PC-9 (cell line): ENCODE data around the gene GDF10. TPM values are rescaled to one million over a fixed set of nuclear protein-coding genes. Genes with fewer than 3 reads are reported as not detected.

Experiments used
- BruUV-seq: library from RNA; stranded (reverse); fragments of 400-500 nt; replicated peaks from 2 replicates; lab custom pipeline; 2021; lab: Mats Ljungman, UMichigan
- CTCF ChIA-PET: fragments of 300-600 bp; sonication (Branson Sonifier 250); formaldehyde crosslinking; loops from one replicate; lab custom pipeline; 2022; ENCODE audit warnings: antibody characterized with exemption; lab: Charles Lee
- POLR2A ChIA-PET: fragments of 300-600 bp; sonication (Branson Sonifier 250); formaldehyde crosslinking; loops from one replicate; lab custom pipeline; 2022; ENCODE audit warnings: antibody characterized with exemption; ENCODE audit not compliant: unreplicated experiment; lab: Charles Lee
- DNase-seq, 2 experiments: peaks; one replicate each; pipeline versions ENCODE4 v3.0.0 to v3.0.0-alpha.2; 2015 to 2022; ENCODE audit warnings: mixed read lengths in 1 of 2
- H2AFZ ChIP-seq: fragments of 200-600 bp; sonication (generic); 2 replicates; pipeline ENCODE4 v1.8.1; 2017; ENCODE audit warnings: antibody characterized with exemption
- H3F3A ChIP-seq: fragments of 200-600 bp; sonication (generic); 2 replicates; pipeline ENCODE4 v1.8.1; 2017; ENCODE audit warnings: antibody characterized with exemption, mild to moderate bottlenecking, low read depth; ENCODE audit not compliant: insufficient read depth
- H3K27ac ChIP-seq: fragments of 200-600 bp; sonication (generic); 2 replicates; pipeline ENCODE4 v1.6.1; 2016; ENCODE audit warnings: mixed run types
- H3K27me3 ChIP-seq: fragments of 200-600 bp; sonication (generic); 2 replicates; pipeline ENCODE4 v1.6.1; 2016; ENCODE audit warnings: low read depth, mixed run types; ENCODE audit not compliant: insufficient read depth
- H3K36me3 ChIP-seq: fragments of 200-600 bp; sonication (generic); 2 replicates; pipeline ENCODE4 v1.6.1; 2016; ENCODE audit warnings: low read depth, mixed run types
- H3K4me1 ChIP-seq: fragments of 200-600 bp; sonication (generic); replicated peaks from 2 replicates; pipeline ENCODE4 v1.6.1; 2016; ENCODE audit warnings: mixed run types; ENCODE audit not compliant: insufficient read depth
- H3K4me2 ChIP-seq: fragments of 200-600 bp; sonication (generic); 2 replicates; pipeline ENCODE4 v1.6.1; 2017; ENCODE audit warnings: mixed run types
- H3K4me3 ChIP-seq: fragments of 200-600 bp; sonication (generic); 2 replicates; pipeline ENCODE4 v1.6.1; 2016; ENCODE audit warnings: mixed run types
- H3K79me2 ChIP-seq: fragments of 200-600 bp; sonication (generic); 2 replicates; pipeline ENCODE4 v1.6.1; 2017; ENCODE audit warnings: low read depth, mixed run types
- H3K9me2 ChIP-seq: fragments of 200-600 bp; sonication (generic); 2 replicates; pipeline ENCODE4 v1.8.1; 2017; ENCODE audit warnings: mild to moderate bottlenecking; ENCODE audit not compliant: insufficient read depth
- H3K9me3 ChIP-seq: fragments of 200-600 bp; sonication (generic); 2 replicates; pipeline ENCODE4 v1.8.1; 2016; ENCODE audit warnings: low read depth; ENCODE audit not compliant: insufficient read depth
- H4K20me1 ChIP-seq: fragments of 200-600 bp; sonication (generic); 2 replicates; pipeline ENCODE4 v1.8.1; 2017; ENCODE audit not compliant: insufficient read depth
- EZH2 ChIP-seq: fragments of 200-600 bp; sonication (generic); IDR thresholded peaks from 2 replicates; pipeline ENCODE4 v1.8.0; 2017; ENCODE audit warnings: antibody characterized with exemption, low read depth
- intact Hi-C: fragments of 100-400 bp; cut with micrococcal nuclease; formaldehyde crosslinking; loops from one replicate; pipeline ENCODE4 v1.10.0; 2022; ENCODE audit not compliant: unreplicated experiment
- total RNA-seq: library from RNA; stranded (reverse); gene quantifications from 2 replicates; pipeline ENCODE4 v1.2.3, GENCODE V29; 2021
- TF ChIP-seq, protein P1 (sequence below): fragments of 200-600 bp; sonication (generic); conservative IDR thresholded peaks from 2 replicates; pipeline ENCODE4 v1.6.1; 2017; ENCODE audit warnings: mixed run types, antibody characterized with exemption, mild to moderate bottlenecking, moderate library complexity

GDF10 gene
- total RNA-seq, 1 experiment from 2014 or later, result not detected

GRCh38 chr10:47298715-47299114, 1.3 kb upstream of the GDF10 start:
- no peak for DNase-seq
- peaks cover 9% of the 10 kb centered on the region; the same call in 1 of the 2 replicates for H3K27me3 ChIP-seq
- no TSS peak for BruUV-seq
- TF ChIP-seq, protein P1, sequence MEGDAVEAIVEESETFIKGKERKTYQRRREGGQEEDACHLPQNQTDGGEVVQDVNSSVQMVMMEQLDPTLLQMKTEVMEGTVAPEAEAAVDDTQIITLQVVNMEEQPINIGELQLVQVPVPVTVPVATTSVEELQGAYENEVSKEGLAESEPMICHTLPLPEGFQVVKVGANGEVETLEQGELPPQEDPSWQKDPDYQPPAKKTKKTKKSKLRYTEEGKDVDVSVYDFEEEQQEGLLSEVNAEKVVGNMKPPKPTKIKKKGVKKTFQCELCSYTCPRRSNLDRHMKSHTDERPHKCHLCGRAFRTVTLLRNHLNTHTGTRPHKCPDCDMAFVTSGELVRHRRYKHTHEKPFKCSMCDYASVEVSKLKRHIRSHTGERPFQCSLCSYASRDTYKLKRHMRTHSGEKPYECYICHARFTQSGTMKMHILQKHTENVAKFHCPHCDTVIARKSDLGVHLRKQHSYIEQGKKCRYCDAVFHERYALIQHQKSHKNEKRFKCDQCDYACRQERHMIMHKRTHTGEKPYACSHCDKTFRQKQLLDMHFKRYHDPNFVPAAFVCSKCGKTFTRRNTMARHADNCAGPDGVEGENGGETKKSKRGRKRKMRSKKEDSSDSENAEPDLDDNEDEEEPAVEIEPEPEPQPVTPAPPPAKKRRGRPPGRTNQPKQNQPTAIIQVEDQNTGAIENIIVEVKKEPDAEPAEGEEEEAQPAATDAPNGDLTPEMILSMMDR, result no peak
- TF ChIP-seq EZH2, result no peak
- no peaks in the 10 kb centered on the region for H4K20me1 ChIP-seq
- intact Hi-C loops, result no loop called here
- H3K36me3 ChIP-seq, result no peaks in the 10 kb centered on the region
- no peak overlapping the region for H2AFZ ChIP-seq
- H3K4me3 ChIP-seq, result no peak overlapping the region
- no peaks in the 10 kb centered on the region for H3F3A ChIP-seq
- no peak overlapping the region for H3K27ac ChIP-seq
- no peaks in the 10 kb centered on the region for H3K9me2 ChIP-seq
- ChIA-PET CTCF (no interaction called here), POLR2A (no interaction called here)
- no peak overlapping the region for H3K4me2 ChIP-seq
- H3K79me2 ChIP-seq, result no peaks in the 10 kb centered on the region
- no peaks in the 10 kb centered on the region for H3K9me3 ChIP-seq
- H3K4me1 ChIP-seq, result no peaks in the 10 kb centered on the region

GRCh38 chr10:47300429-47300931, 483 bp downstream of the GDF10 start:
- no peaks in the 10 kb centered on the region for H3K36me3 ChIP-seq
- no peaks in the 10 kb centered on the region for H3K79me2 ChIP-seq
- CTCF ChIA-PET, result no interaction called here
- H3F3A ChIP-seq, result no peaks in the 10 kb centered on the region
- TF ChIP-seq EZH2, result no peak
- TF ChIP-seq, protein P1, result no peak
- H3K27me3 ChIP-seq, result no peaks in the 10 kb centered on the region
- H3K4me3 ChIP-seq, result no peak overlapping the region
- BruUV-seq, result no TSS peak
- no peaks in the 10 kb centered on the region for H3K9me2 ChIP-seq
- peaks cover 8% of the 10 kb centered on the region; the same call in 1 of the 2 replicates for H3K4me1 ChIP-seq
- intact Hi-C loops, result no loop called here
- no peaks in the 10 kb centered on the region for H3K9me3 ChIP-seq
- POLR2A ChIA-PET, result no interaction called here
- H3K4me2 ChIP-seq, result no peak overlapping the region
- H3K27ac ChIP-seq, result no peak overlapping the region
- no peaks in the 10 kb centered on the region for H4K20me1 ChIP-seq
- no peak for DNase-seq
- H2AFZ ChIP-seq, result no peak overlapping the region

- Histone ChIP-seq H3K4me2 (no peak overlapping the region), H3K27ac (no peak overlapping the region), H3K9me3 (no peaks in the 10 kb centered on the region), H4K20me1 (no peaks in the 10 kb centered on the region), H3K4me3 (no peak overlapping the region), H2AFZ (no peak overlapping the region), H3K27me3 (no peaks in the 10 kb centered on the region), H3K4me1 (peaks cover 8% of the 10 kb centered on the region; the same call in 1 of the 2 replicates), H3F3A (no peaks in the 10 kb centered on the region), H3K36me3 (no peaks in the 10 kb centered on the region), H3K79me2 (no peaks in the 10 kb centered on the region), H3K9me2 (no peaks in the 10 kb centered on the region)
- ChIA-PET POLR2A (no interaction called here), CTCF (no interaction called here)
- BruUV-seq, result no TSS peak
- intact Hi-C loops, result no loop called here
- no peak for DNase-seq
- TF ChIP-seq EZH2, result no peak
- TF ChIP-seq, protein P1, result no peak
These were observed 1.8 kb downstream of the GDF10 start for GRCh38 chr10:47301833-47302232.
